Stimulated activated CD8-positive, alpha-beta memory T cell treated with anti-CD3 and anti-CD28 coated beads, Interleukin-12 subunit alpha, Interleukin-12 subunit beta, amount 100 ng/mL, for 4 hours (primary cell): ENCODE measurements around the gene EPC1.
"Not testable (repeated sequence)": the region's sequence is repeated elsewhere in the genome, so short reads cannot be mapped to it uniquely, and the experiment has no call there.

ENCODE experiments used
- DNase-seq: peaks from one replicate; pipeline ENCODE4 v3.0.0-alpha.2; 2020; ENCODE audit warnings: low read depth

The EPC1 gene

GRCh38 chr10:32372000-32372875 is 25.3 kb upstream of the EPC1 start:
- DNase-seq, result no peak

- no peak for DNase-seq
Observed at GRCh38 chr10:32371101-32371500, 24.1 kb upstream of the EPC1 start.

- peak; percentile 48 for DNase-seq
Observed at GRCh38 chr10:32367793-32368453, 21.0 kb upstream of the EPC1 start.

GRCh38 chr10:32366588-32366987 is 19.6 kb upstream of the EPC1 start:
- DNase-seq, result no peak

- no peak for DNase-seq
Observed at GRCh38 chr10:32366111-32366510, 19.2 kb upstream of the EPC1 start.

- not testable (repeated sequence) for DNase-seq
Observed at GRCh38 chr10:32365404-32365803, 18.4 kb upstream of the EPC1 start.

GRCh38 chr10:32362571-32362970 is 15.6 kb upstream of the EPC1 start:
- DNase-seq, result no peak

GRCh38 chr10:32360884-32361283 is 13.9 kb upstream of the EPC1 start:
- DNase-seq, result no peak

GRCh38 chr10:32360241-32360640 is 13.3 kb upstream of the EPC1 start:
- DNase-seq, result no peak

GRCh38 chr10:32357056-32357735 is 10.2 kb upstream of the EPC1 start:
- DNase-seq, result no peak

GRCh38 chr10:32354690-32355089 is 7.7 kb upstream of the EPC1 start:
- not testable (repeated sequence) for DNase-seq

- DNase-seq, result no peak
Observed at GRCh38 chr10:32350811-32351350, 3.9 kb upstream of the EPC1 start.

GRCh38 chr10:32349968-32350738 is 3.2 kb upstream of the EPC1 start:
- no peak for DNase-seq

GRCh38 chr10:32349199-32349585 is 2.2 kb upstream of the EPC1 start:
- no peak for DNase-seq

GRCh38 chr10:32348297-32349198 is 1.6 kb upstream of the EPC1 start:
- no peak for DNase-seq

- no peak for DNase-seq
Observed at GRCh38 chr10:32347363-32348022, 535 bp upstream of the EPC1 start.

- DNase-seq, result peak; percentile 90
Observed at GRCh38 chr10:32346134-32346550, 816 bp downstream of the EPC1 start.

- DNase-seq, result no peak
Observed at GRCh38 chr10:32341596-32341995, 5.4 kb downstream of the EPC1 start.

- DNase-seq, result no peak
Observed at GRCh38 chr10:32340596-32341180, 6.3 kb downstream of the EPC1 start.

GRCh38 chr10:32338262-32338661 is 8.7 kb downstream of the EPC1 start:
- DNase-seq, result no peak
